WTC11 (cell line): Measurements from ENCODE around the gene EHMT1. TPM values are rescaled to one million over a fixed set of nuclear protein-coding genes. Genes with fewer than 3 reads are reported as not detected.

Source experiments
- ATAC-seq: fragments of 200-7000 bp; cut with Tn5 transposase; 2 replicates; pipeline ENCODE4 v1.10.0; 2021; ENCODE audit warnings: mild to moderate bottlenecking, moderate library complexity
- CTCF ChIA-PET: fragments of 300-600 bp; sonication (Branson Sonifier 250); formaldehyde crosslinking; loops from one replicate; lab custom pipeline; 2021; ENCODE audit warnings: antibody characterized with exemption; lab: Charles Lee
- POLR2A ChIA-PET: fragments of 350-600 bp; sonication (Branson Sonifier 250); formaldehyde crosslinking; loops from one replicate; lab custom pipeline; 2021; ENCODE audit warnings: antibody characterized with exemption; lab: Charles Lee
- DNase-seq: peaks from one replicate; pipeline ENCODE4 v3.0.0; 2021; ENCODE audit warnings: low spot score
- H3K27ac Mint-ChIP-seq: 2 replicates; pipeline ENCODE4 v1.8.0; 2021; ENCODE audit warnings: mixed read lengths
- H3K27me3 Mint-ChIP-seq: 2 replicates; pipeline ENCODE4 v1.8.0; 2021; ENCODE audit warnings: low read depth, mild to moderate bottlenecking, moderate library complexity, mixed read lengths
- H3K36me3 Mint-ChIP-seq: 2 replicates; pipeline ENCODE4 v1.8.0; 2021; ENCODE audit warnings: mixed read lengths
- H3K4me1 Mint-ChIP-seq: 2 replicates; pipeline ENCODE4 v1.8.0; 2022; ENCODE audit warnings: mixed read lengths
- H3K4me3 Mint-ChIP-seq: 2 replicates; pipeline ENCODE4 v1.8.0; 2021; ENCODE audit warnings: mild to moderate bottlenecking, moderate library complexity, mixed read lengths
- H3K9me3 Mint-ChIP-seq: 2 replicates; pipeline ENCODE4 v1.8.0; 2021; ENCODE audit warnings: mixed read lengths
- ARID4B ChIP-seq: sonication (generic); formaldehyde crosslinking; IDR thresholded peaks from 2 replicates; pipeline ENCODE4 v1.8.0; 2023; ENCODE audit warnings: missing genetic modification reagents, mild to moderate bottlenecking, borderline replicate concordance
- CREB1 ChIP-seq: sonication (generic); formaldehyde crosslinking; IDR thresholded peaks from 2 replicates; pipeline ENCODE4 v1.8.0; 2023; ENCODE audit warnings: mild to moderate bottlenecking, missing genetic modification reagents
- E2F5 ChIP-seq: sonication (generic); formaldehyde crosslinking; IDR thresholded peaks from 2 replicates; pipeline ENCODE4 v1.8.1; 2022; ENCODE audit warnings: mild to moderate bottlenecking, moderate library complexity, missing genetic modification reagents
- FOXJ3 ChIP-seq: sonication (generic); formaldehyde crosslinking; IDR thresholded peaks from 2 replicates; pipeline ENCODE4 v1.9.0; 2021; ENCODE audit warnings: missing genetic modification reagents, mild to moderate bottlenecking, borderline replicate concordance
- FOXK1 ChIP-seq: sonication (generic); formaldehyde crosslinking; IDR thresholded peaks from 2 replicates; pipeline ENCODE4 v1.8.0; 2022; ENCODE audit warnings: mild to moderate bottlenecking, moderate library complexity, missing genetic modification reagents
- HMGXB4 ChIP-seq: sonication (generic); formaldehyde crosslinking; IDR thresholded peaks from 2 replicates; pipeline ENCODE4 v1.8.1; 2023; ENCODE audit warnings: mild to moderate bottlenecking, moderate library complexity, missing genetic modification reagents
- KAT7 ChIP-seq: sonication (generic); formaldehyde crosslinking; IDR thresholded peaks from 2 replicates; pipeline ENCODE4 v1.8.1; 2023; ENCODE audit warnings: missing genetic modification reagents, mild to moderate bottlenecking, borderline replicate concordance
- SMAD3 ChIP-seq: sonication (generic); formaldehyde crosslinking; IDR thresholded peaks from 2 replicates; pipeline ENCODE4 v1.8.0; 2022; ENCODE audit warnings: missing genetic modification reagents, mild to moderate bottlenecking, borderline replicate concordance
- SMAD4 ChIP-seq: sonication (generic); formaldehyde crosslinking; IDR thresholded peaks from 2 replicates; pipeline ENCODE4 v1.8.0; 2022; ENCODE audit warnings: mild to moderate bottlenecking, missing genetic modification reagents
- SP1 ChIP-seq: sonication (generic); formaldehyde crosslinking; conservative IDR thresholded peaks from 2 replicates; pipeline ENCODE4 v1.8.1; 2022; ENCODE audit warnings: missing genetic modification reagents
- TCF7 ChIP-seq: sonication (generic); formaldehyde crosslinking; IDR thresholded peaks from 2 replicates; pipeline ENCODE4 v1.8.0; 2022; ENCODE audit warnings: mild to moderate bottlenecking, low read depth, missing genetic modification reagents, moderate library complexity
- TP53 ChIP-seq: sonication (generic); formaldehyde crosslinking; IDR thresholded peaks from 2 replicates; pipeline ENCODE4 v1.8.1; 2023; ENCODE audit warnings: mild to moderate bottlenecking, missing genetic modification reagents
- USF2 ChIP-seq: sonication (generic); formaldehyde crosslinking; IDR thresholded peaks from 2 replicates; pipeline ENCODE4 v1.8.1; 2023; ENCODE audit warnings: mild to moderate bottlenecking, missing genetic modification reagents, moderate library complexity
- total RNA-seq: library from RNA; stranded (reverse); gene quantifications from 3 replicates; pipeline ENCODE4 v1.2.3, GENCODE V29; 2021
- TF ChIP-seq, protein P1 (sequence below): sonication (generic); formaldehyde crosslinking; IDR thresholded peaks from 2 replicates; pipeline ENCODE4 v1.8.1; 2022; ENCODE audit warnings: low read depth, mild to moderate bottlenecking, moderate library complexity, missing genetic modification reagents, borderline replicate concordance
- TF ChIP-seq, protein P2 (sequence below): fragments of 250-450 bp; sonication (Bioruptor Pico); IDR thresholded peaks from 2 replicates; pipeline ENCODE4 v1.9.0; 2021; ENCODE audit warnings: moderate library complexity, mild to moderate bottlenecking, inconsistent platforms, borderline replicate concordance
- TF ChIP-seq, protein P3 (sequence below): sonication (generic); formaldehyde crosslinking; IDR thresholded peaks from 2 replicates; pipeline ENCODE4 v1.8.0; 2022; ENCODE audit warnings: mild to moderate bottlenecking, missing genetic modification reagents

The EHMT1 gene
- total RNA-seq, 1 experiment from 2014 or later, result 170 TPM

GRCh38 chr9:137570566-137570965 is 48.2 kb upstream of the EHMT1 start (continued):
- no peak for TF ChIP-seq ARID4B (CRISPR knock-in tag)
- no peak for TF ChIP-seq SMAD3 (CRISPR knock-in tag)
- no peak for TF ChIP-seq SMAD4 (CRISPR knock-in tag)
- TF ChIP-seq USF2, result no peak
- no peak for TF ChIP-seq FOXJ3
- TF ChIP-seq E2F5 (CRISPR knock-in tag), result no peak

- H3K27ac Mint-ChIP-seq, result no peak overlapping the region
- H3K36me3 Mint-ChIP-seq, result peaks cover 48% of the 10 kb centered on the region
- CTCF ChIA-PET, result no interaction called here
- no peak for DNase-seq
- POLR2A ChIA-PET, result no interaction called here
- TF ChIP-seq SP1 (CRISPR knock-in tag) (no peak), TP53 (CRISPR knock-in tag) (no peak), HMGXB4 (CRISPR knock-in tag) (no peak)
- TF ChIP-seq, all 79 proteins: peak for 0
- ATAC-seq, result no peak
- no peaks in the 10 kb centered on the region for H3K9me3 Mint-ChIP-seq
- H3K4me3 Mint-ChIP-seq, result no peak overlapping the region
- no peaks in the 10 kb centered on the region for H3K27me3 Mint-ChIP-seq
- H3K4me1 Mint-ChIP-seq, result peaks cover 13% of the 10 kb centered on the region
Observed at GRCh38 chr9:137574192-137574591, 44.6 kb upstream of the EHMT1 start.

DNA sequence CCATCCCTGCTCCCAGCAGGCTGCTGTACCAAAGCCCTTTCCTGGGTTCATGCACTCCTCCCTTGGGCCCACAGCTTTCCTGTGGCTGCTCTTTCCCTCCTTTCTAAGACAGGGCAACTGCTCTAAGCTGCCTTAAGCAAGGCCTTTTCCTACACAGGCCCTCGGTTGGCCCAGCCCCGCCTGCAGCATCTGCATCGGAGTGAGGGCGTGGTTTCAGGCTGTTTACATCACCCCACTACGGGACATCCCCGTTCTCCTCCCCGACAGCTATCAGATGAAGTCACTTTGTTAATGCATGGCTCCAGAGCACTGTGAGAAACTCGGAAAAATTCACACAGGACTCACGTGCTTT is 43.5 kb upstream of the EHMT1 start:
- DNase-seq (no peak), ATAC-seq (no peak)
- POLR2A ChIA-PET, result no interaction called here
- no peak overlapping the region for H3K4me3 Mint-ChIP-seq
- peaks cover 45% of the 10 kb centered on the region for H3K36me3 Mint-ChIP-seq
- H3K27ac Mint-ChIP-seq, result peak overlapping the region; percentile 68
- H3K27me3 Mint-ChIP-seq, result no peaks in the 10 kb centered on the region
- no peaks in the 10 kb centered on the region for H3K9me3 Mint-ChIP-seq
- CTCF ChIA-PET, result no interaction called here
- peaks cover 22% of the 10 kb centered on the region for H3K4me1 Mint-ChIP-seq
- TF ChIP-seq CREB1, result no peak
- no peak for TF ChIP-seq ARID4B (CRISPR knock-in tag)
- TF ChIP-seq TCF7 (CRISPR knock-in tag), result no peak
- TF ChIP-seq, protein P1, sequence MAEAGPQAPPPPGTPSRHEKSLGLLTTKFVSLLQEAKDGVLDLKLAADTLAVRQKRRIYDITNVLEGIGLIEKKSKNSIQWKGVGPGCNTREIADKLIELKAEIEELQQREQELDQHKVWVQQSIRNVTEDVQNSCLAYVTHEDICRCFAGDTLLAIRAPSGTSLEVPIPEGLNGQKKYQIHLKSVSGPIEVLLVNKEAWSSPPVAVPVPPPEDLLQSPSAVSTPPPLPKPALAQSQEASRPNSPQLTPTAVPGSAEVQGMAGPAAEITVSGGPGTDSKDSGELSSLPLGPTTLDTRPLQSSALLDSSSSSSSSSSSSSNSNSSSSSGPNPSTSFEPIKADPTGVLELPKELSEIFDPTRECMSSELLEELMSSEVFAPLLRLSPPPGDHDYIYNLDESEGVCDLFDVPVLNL (CRISPR knock-in tag), result no peak
- TF ChIP-seq, protein P2, sequence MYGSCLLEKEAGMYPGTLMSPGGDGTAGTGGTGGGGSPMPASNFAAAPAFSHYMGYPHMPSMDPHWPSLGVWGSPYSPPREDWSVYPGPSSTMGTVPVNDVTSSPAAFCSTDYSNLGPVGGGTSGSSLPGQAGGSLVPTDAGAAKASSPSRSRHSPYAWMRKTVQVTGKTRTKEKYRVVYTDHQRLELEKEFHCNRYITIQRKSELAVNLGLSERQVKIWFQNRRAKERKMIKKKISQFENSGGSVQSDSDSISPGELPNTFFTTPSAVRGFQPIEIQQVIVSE (CRISPR knock-in tag), result no peak
- TF ChIP-seq SMAD4 (CRISPR knock-in tag), result no peak
- no peak for TF ChIP-seq HMGXB4 (CRISPR knock-in tag)
- no peak for TF ChIP-seq FOXK1 (CRISPR knock-in tag)
- TF ChIP-seq, protein P3, sequence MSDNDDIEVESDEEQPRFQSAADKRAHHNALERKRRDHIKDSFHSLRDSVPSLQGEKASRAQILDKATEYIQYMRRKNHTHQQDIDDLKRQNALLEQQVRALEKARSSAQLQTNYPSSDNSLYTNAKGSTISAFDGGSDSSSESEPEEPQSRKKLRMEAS, result no peak
- no peak for TF ChIP-seq KAT7 (CRISPR knock-in tag)
